KMS-11 (cell line): ENCODE results near the gene TECTA.

Source experiments
- H2AFZ ChIP-seq: fragments of 200-600 bp; sonication (generic); 2 replicates; pipeline ENCODE4 v1.6.1; 2016; ENCODE audit warnings: antibody characterized with exemption, mixed run types, low read depth
- H3K27ac ChIP-seq: fragments of 200-600 bp; sonication (generic); 2 replicates; pipeline ENCODE4 v1.6.1; 2016; ENCODE audit warnings: mild to moderate bottlenecking, mixed run types
- H3K27me3 ChIP-seq: fragments of 200-600 bp; sonication (generic); 2 replicates; pipeline ENCODE4 v1.6.1; 2017; ENCODE audit warnings: mild to moderate bottlenecking, low read depth, mixed run types, moderate library complexity; ENCODE audit not compliant: insufficient read depth
- H3K36me3 ChIP-seq: fragments of 200-600 bp; sonication (generic); 2 replicates; pipeline ENCODE4 v1.6.1; 2017; ENCODE audit warnings: mild to moderate bottlenecking, mixed run types; ENCODE audit not compliant: insufficient read depth
- H3K4me1 ChIP-seq: fragments of 200-600 bp; sonication (generic); 2 replicates; pipeline ENCODE4 v1.6.1; 2016; ENCODE audit warnings: mild to moderate bottlenecking, low read depth, mixed run types; ENCODE audit not compliant: poor library complexity, severe bottlenecking
- H3K4me2 ChIP-seq: fragments of 200-600 bp; sonication (generic); 2 replicates; pipeline ENCODE4 v1.7.0; 2016; ENCODE audit warnings: mild to moderate bottlenecking, mixed run types
- H3K4me3 ChIP-seq: fragments of 200-600 bp; sonication (generic); IDR thresholded peaks from 2 replicates; pipeline ENCODE4 v1.6.1; 2017; ENCODE audit warnings: low read depth, low read length, mixed read lengths; ENCODE audit not compliant: insufficient read depth
- H3K79me2 ChIP-seq: fragments of 200-600 bp; sonication (generic); 2 replicates; pipeline ENCODE4 v1.6.1; 2016; ENCODE audit warnings: low read depth, mixed run types; ENCODE audit not compliant: insufficient read depth
- H3K9ac ChIP-seq: fragments of 200-600 bp; sonication (generic); 2 replicates; pipeline ENCODE4 v1.6.1; 2016; ENCODE audit warnings: mild to moderate bottlenecking, mixed run types
- H4K20me1 ChIP-seq: fragments of 200-600 bp; sonication (generic); 2 replicates; pipeline ENCODE4 v1.6.1; 2016; ENCODE audit warnings: mild to moderate bottlenecking, mixed run types; ENCODE audit not compliant: insufficient read depth
- TF ChIP-seq, protein P1 (sequence below): fragments of 200-600 bp; sonication (generic); conservative IDR thresholded peaks from 2 replicates; pipeline ENCODE4 v1.6.1; 2017; ENCODE audit warnings: low read depth, mild to moderate bottlenecking, antibody characterized with exemption, low read length, moderate library complexity, mixed read lengths

TECTA gene

GRCh38 chr11:121138259-121138658 lies 37.2 kb downstream of the TECTA start:
- Histone ChIP-seq H3K4me1 (no peaks in the 10 kb centered on the region), H4K20me1 (no peaks in the 10 kb centered on the region), H3K79me2 (no peaks in the 10 kb centered on the region), H3K36me3 (no peaks in the 10 kb centered on the region), H3K4me3 (no peak overlapping the region), H3K27ac (no peak overlapping the region), H3K27me3 (no peaks in the 10 kb centered on the region), H2AFZ (no peak overlapping the region), H3K4me2 (no peak overlapping the region), H3K9ac (no peak overlapping the region)
- TF ChIP-seq, protein P1, sequence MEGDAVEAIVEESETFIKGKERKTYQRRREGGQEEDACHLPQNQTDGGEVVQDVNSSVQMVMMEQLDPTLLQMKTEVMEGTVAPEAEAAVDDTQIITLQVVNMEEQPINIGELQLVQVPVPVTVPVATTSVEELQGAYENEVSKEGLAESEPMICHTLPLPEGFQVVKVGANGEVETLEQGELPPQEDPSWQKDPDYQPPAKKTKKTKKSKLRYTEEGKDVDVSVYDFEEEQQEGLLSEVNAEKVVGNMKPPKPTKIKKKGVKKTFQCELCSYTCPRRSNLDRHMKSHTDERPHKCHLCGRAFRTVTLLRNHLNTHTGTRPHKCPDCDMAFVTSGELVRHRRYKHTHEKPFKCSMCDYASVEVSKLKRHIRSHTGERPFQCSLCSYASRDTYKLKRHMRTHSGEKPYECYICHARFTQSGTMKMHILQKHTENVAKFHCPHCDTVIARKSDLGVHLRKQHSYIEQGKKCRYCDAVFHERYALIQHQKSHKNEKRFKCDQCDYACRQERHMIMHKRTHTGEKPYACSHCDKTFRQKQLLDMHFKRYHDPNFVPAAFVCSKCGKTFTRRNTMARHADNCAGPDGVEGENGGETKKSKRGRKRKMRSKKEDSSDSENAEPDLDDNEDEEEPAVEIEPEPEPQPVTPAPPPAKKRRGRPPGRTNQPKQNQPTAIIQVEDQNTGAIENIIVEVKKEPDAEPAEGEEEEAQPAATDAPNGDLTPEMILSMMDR = no peak

- Histone ChIP-seq H4K20me1 (no peaks in the 10 kb centered on the region), H3K4me2 (no peak overlapping the region), H3K9ac (no peak overlapping the region), H3K36me3 (no peaks in the 10 kb centered on the region), H3K27ac (no peak overlapping the region), H3K79me2 (no peaks in the 10 kb centered on the region), H3K4me1 (no peaks in the 10 kb centered on the region), H3K4me3 (no peak overlapping the region), H3K27me3 (no peaks in the 10 kb centered on the region), H2AFZ (no peak overlapping the region)
- TF ChIP-seq, protein P1 = no peak
Observed at GRCh38 chr11:121140369-121140768, 39.3 kb downstream of the TECTA start.

GRCh38 chr11:121141066-121141465 lies 40.0 kb downstream of the TECTA start:
- Histone ChIP-seq H3K4me1 (no peaks in the 10 kb centered on the region), H3K36me3 (no peaks in the 10 kb centered on the region), H3K79me2 (no peaks in the 10 kb centered on the region), H4K20me1 (no peaks in the 10 kb centered on the region), H3K27me3 (no peaks in the 10 kb centered on the region), H3K4me3 (no peak overlapping the region), H3K9ac (no peak overlapping the region), H3K27ac (no peak overlapping the region), H3K4me2 (no peak overlapping the region), H2AFZ (no peak overlapping the region)
- TF ChIP-seq, protein P1 = no peak

GRCh38 chr11:121143921-121144320 lies 42.9 kb downstream of the TECTA start:
- H3K27me3 ChIP-seq = no peaks in the 10 kb centered on the region
- no peak overlapping the region for H3K27ac ChIP-seq
- no peak overlapping the region for H3K4me2 ChIP-seq
- no peaks in the 10 kb centered on the region for H3K79me2 ChIP-seq
- no peaks in the 10 kb centered on the region for H3K36me3 ChIP-seq
- TF ChIP-seq, protein P1 = no peak
- H4K20me1 ChIP-seq = no peaks in the 10 kb centered on the region
- H3K4me1 ChIP-seq = no peaks in the 10 kb centered on the region
- no peak overlapping the region for H3K4me3 ChIP-seq
- no peak overlapping the region for H2AFZ ChIP-seq
- no peak overlapping the region for H3K9ac ChIP-seq
